Thyroid gland (tissue), 4 donors: ENCODE data around the gene FEV. TPM values are rescaled to one million over a fixed set of nuclear protein-coding genes. Genes with fewer than 3 reads are reported as not detected.

Experiments used
- DNase-seq, 2 donors: peaks; one replicate each; pipeline ENCODE4 v3.0.0-alpha.2; 2019
- H3K27ac ChIP-seq, 3 donors: fragments of 200-600 bp; sonication (generic); 1 replicate in 2 of 3; 2 replicates in 1 of 3; pipeline ENCODE4 v1.5.1; 2016 to 2019; ENCODE audit warnings: mild to moderate bottlenecking in 1 of 3, moderate library complexity in 1 of 3
- H3K27me3 ChIP-seq: fragments of 200-600 bp; sonication (generic); one replicate; pipeline ENCODE4 v1.5.1; 2019
- H3K36me3 ChIP-seq, 2 donors: fragments of 200-600 bp; sonication (generic); one replicate each; pipeline ENCODE4 v1.5.1; 2016 to 2019
- H3K4me1 ChIP-seq, 2 donors: fragments of 200-600 bp; sonication (generic); one replicate each; pipeline ENCODE4 v1.5.1; 2017 to 2019
- H3K4me3 ChIP-seq, 3 donors: fragments of 200-600 bp; sonication (generic); replicated peaks in 1 of 3; 1 replicate in 2 of 3; 2 replicates in 1 of 3; pipeline ENCODE4 v1.5.1; 2016; ENCODE audit warnings: mild to moderate bottlenecking in 1 of 3
- H3K9me3 ChIP-seq: fragments of 200-600 bp; sonication (generic); one replicate; pipeline ENCODE4 v1.5.1; 2017
- POLR2A ChIP-seq, 2 donors: fragments of 450-650 bp; IDR thresholded peaks; one replicate each; pipeline ENCODE4 v1.6.1; 2017; ENCODE audit warnings: antibody characterized with exemption in 2 of 2, mild to moderate bottlenecking in 2 of 2, moderate library complexity in 1 of 2
- WGBS, 2 donors: methylation state at CpG; one replicate each; pipeline ENCODE4 v1.1.5; 2017; 5-methylcytosine and 5-hydroxymethylcytosine counted together
- intact Hi-C: fragments of 100-400 bp; cut with DNase I; formaldehyde crosslinking; loops from one replicate; pipeline ENCODE4 v1.15.1; 2023
- total RNA-seq, 4 donors: library from RNA; depleted of rRNA; stranded (reverse); fragments of >200 nt; gene quantifications; one replicate each; pipeline ENCODE4 v1.2.3, GENCODE V29; 2016
- TF ChIP-seq, protein P1 (sequence below), 6 experiments: fragments of 200-600 bp in 3 of 6; fragments of 450-650 bp in 3 of 6; sonication (generic) in 3 of 6; IDR thresholded peaks; one replicate each; pipeline ENCODE4 v1.5.1; 2016 to 2019; ENCODE audit warnings: antibody characterized with exemption in 6 of 6, mild to moderate bottlenecking in 2 of 6, inconsistent platforms in 1 of 6, moderate library complexity in 1 of 6

Gene FEV
- total RNA-seq, 4 donors from 2014 or later = not detected

DNA sequence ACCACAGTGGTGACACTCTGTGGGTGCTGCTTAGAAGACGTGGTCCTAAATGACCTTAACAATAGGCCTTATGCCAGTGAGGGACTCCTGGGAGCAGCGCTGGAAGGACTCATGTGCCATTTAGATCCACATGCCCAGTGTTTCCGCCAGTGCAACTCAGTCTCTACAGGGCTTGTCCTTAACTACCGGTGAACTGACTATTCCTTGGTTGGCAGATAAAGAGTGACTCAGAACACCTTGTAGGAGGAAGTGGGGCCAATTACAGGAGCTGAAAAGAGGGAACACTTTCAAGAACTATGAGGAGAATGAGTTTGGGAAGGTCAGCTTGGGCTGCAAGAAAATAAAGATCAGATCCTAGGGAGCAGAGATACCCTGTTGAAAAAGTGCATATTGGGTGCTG lies 27.3 kb downstream of the FEV start:
- Histone ChIP-seq H3K27ac (no peak overlapping the region), H3K4me3 (no peak overlapping the region), H3K27me3 (peaks cover 38% of the 10 kb centered on the region), H3K9me3 (no peaks in the 10 kb centered on the region), H3K4me1 (peaks cover 0 to 17% of the 10 kb centered on the region in 2 donors), H3K36me3 (no peaks in the 10 kb centered on the region)
- no peak for TF ChIP-seq POLR2A (IDR thresholded peaks at IDR 0.05)
- TF ChIP-seq, protein P1, sequence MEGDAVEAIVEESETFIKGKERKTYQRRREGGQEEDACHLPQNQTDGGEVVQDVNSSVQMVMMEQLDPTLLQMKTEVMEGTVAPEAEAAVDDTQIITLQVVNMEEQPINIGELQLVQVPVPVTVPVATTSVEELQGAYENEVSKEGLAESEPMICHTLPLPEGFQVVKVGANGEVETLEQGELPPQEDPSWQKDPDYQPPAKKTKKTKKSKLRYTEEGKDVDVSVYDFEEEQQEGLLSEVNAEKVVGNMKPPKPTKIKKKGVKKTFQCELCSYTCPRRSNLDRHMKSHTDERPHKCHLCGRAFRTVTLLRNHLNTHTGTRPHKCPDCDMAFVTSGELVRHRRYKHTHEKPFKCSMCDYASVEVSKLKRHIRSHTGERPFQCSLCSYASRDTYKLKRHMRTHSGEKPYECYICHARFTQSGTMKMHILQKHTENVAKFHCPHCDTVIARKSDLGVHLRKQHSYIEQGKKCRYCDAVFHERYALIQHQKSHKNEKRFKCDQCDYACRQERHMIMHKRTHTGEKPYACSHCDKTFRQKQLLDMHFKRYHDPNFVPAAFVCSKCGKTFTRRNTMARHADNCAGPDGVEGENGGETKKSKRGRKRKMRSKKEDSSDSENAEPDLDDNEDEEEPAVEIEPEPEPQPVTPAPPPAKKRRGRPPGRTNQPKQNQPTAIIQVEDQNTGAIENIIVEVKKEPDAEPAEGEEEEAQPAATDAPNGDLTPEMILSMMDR (IDR thresholded peaks at IDR 0.05) = no peak
- 80 to 82% methylated on average over 4 of the region's 4 CpGs for WGBS, 2 donors
- DNase-seq = no peak
- intact Hi-C loops = no loop called here

DNA sequence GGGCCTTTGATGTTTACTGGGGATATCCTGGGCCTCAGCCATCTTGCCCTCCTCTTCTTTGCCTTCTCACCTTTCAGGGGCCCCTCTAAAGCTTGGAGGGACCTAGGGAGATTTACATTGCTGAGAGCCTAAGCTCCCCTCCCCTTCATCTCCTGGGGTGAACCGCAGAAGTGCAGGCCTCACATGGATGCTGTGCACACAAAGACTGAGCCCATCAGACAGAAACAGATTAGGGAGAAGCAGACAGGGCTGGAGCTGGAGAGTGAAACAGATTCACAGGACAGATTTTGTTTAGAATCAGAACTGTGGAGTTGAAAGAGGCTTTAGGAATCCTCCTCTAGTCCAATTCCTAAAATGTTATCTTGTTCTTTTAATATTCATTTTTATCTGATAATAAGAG lies 28.9 kb downstream of the FEV start:
- Histone ChIP-seq H3K27me3 (peaks cover 22% of the 10 kb centered on the region), H3K36me3 (no peaks in the 10 kb centered on the region), H3K9me3 (no peaks in the 10 kb centered on the region), H3K4me3 (no peak overlapping the region), H3K27ac (no peak overlapping the region), H3K4me1 (peaks cover 0 to 17% of the 10 kb centered on the region in 2 donors)
- no peak for TF ChIP-seq POLR2A (IDR thresholded peaks at IDR 0.05)
- TF ChIP-seq, protein P1 (IDR thresholded peaks at IDR 0.05) = no peak
- intact Hi-C loops = no loop called here
- DNase-seq = no peak
- 50% methylated on average over 1 of the region's 1 CpG for WGBS, 2 donors

DNA sequence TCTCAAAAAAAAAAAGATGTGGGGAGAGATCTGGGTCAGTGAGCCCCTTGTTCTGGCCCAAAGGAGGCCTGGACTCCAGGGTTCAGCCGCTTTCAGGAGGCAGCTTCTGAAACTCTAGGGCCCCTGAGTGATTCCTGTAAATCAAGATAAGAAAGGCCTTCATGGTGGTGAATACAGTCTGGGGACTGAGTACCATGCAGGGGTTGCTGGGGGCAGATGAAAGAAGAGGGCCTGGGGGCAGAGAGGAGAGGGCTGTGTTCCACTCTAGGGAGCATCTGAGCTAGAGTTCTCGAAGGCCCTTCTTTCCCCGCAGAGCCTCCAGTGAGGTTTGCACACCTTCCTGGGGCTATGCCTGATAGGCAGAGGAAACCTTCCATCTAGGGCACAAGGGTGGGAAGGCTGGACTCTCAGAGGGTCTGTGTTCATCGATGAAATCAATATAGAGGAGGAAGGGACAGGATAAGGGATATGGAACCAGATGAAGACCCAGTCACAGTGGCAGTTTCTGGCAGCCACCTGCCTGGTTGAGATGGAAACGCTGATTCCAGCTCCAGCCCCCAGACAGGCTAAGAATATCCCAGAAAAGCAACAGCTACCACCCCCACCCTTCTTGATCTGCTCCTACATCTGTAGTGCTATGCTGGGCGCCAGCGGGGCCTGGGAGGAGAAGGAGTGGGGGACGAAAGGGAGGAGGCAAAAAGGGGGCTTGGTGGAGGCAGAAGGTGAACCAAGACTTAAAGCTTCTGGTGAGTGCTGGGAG lies 30.3 kb downstream of the FEV start:
- Histone ChIP-seq H3K4me1 (peaks cover 0 to 6% of the 10 kb centered on the region in 2 donors), H3K36me3 (no peaks in the 10 kb centered on the region), H3K27me3 (peaks cover 9% of the 10 kb centered on the region), H3K9me3 (no peaks in the 10 kb centered on the region), H3K4me3 (no peak overlapping the region), H3K27ac (no peak overlapping the region)
- DNase-seq = no peak
- WGBS, 2 donors = 79% methylated on average over 8 of the region's 8 CpGs
- intact Hi-C loops = no loop called here
- TF ChIP-seq, protein P1 (IDR thresholded peaks at IDR 0.05) = no peak
- TF ChIP-seq POLR2A (IDR thresholded peaks at IDR 0.05) = no peak

DNA sequence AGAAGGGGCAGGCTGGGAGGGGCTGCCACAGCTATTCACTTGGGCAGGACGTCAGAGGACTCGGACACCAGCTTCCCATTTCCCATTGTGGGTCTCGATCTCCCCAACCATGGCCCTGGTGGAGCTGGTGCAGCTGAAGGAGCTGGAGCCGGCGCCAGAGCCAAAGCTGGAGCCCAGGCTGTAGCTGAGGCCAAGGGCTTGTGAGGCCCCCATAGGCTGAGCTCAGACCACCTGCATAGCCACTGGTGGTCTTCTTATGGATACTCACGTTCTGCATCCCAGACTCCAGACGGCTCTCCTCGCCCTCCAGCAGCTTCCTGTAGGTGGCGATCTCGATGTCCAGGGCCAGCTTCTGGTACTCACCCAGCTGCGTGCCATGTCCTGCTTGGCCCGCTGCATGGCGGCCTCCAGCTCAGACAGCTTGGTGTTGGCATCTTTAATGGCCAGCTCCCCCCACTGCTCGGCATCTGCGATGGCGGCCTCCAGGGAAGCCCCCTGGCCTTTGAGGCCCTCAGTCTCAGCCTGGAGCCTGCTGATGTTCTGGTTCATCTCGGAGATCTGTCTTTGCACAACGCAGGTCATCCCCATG lies 31.5 kb downstream of the FEV start:
- Histone ChIP-seq H3K27ac (no peak overlapping the region), H3K27me3 (no peaks in the 10 kb centered on the region), H3K36me3 (no peaks in the 10 kb centered on the region), H3K9me3 (no peaks in the 10 kb centered on the region), H3K4me3 (no peak overlapping the region), H3K4me1 (no peaks in the 10 kb centered on the region)
- TF ChIP-seq, protein P1 (IDR thresholded peaks at IDR 0.05) = no peak
- no peak for TF ChIP-seq POLR2A (IDR thresholded peaks at IDR 0.05)
- no peak for DNase-seq
- 57 to 66% methylated on average over 11 to 12 of the region's 18 CpGs for WGBS, 2 donors
- intact Hi-C loops = no loop called here

DNA sequence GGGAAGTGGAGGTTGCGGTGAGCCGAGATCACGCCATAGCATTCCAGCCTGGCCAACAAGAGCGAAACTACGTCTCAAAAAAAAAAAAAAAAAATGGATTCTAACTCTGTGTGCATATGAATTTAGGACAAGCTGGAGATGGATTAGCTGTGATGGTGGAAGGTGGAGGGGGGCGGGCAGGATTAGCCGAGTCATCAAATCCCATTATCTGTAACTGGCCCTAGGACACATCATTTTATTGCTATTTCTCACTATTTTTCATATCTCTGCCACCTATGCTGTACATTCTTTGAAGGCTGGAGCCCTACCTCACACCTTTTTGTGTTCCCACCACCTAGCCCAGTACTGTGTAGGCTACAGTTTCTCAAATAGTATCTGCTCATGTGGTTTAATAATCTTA lies 32.8 kb downstream of the FEV start:
- 93 to 97% methylated on average over 7 of the region's 7 CpGs for WGBS, 2 donors
- H3K9me3 ChIP-seq = no peaks in the 10 kb centered on the region
- no peaks in the 10 kb centered on the region for H3K27me3 ChIP-seq
- H3K27ac ChIP-seq = no peak overlapping the region
- no peak overlapping the region for H3K4me3 ChIP-seq
- no peak for DNase-seq
- TF ChIP-seq, protein P1 (IDR thresholded peaks at IDR 0.05) = no peak
- TF ChIP-seq POLR2A (IDR thresholded peaks at IDR 0.05) = no peak
- H3K4me1 ChIP-seq = no peaks in the 10 kb centered on the region
- H3K36me3 ChIP-seq = no peaks in the 10 kb centered on the region
- intact Hi-C loops = no loop called here
